Nephron progenitor cell (in vitro differentiated cells): ENCODE data around the gene HDGF.

Experiments used
- DNase-seq: peaks from one replicate; pipeline ENCODE4 v3.0.0; 2021
- H3K27ac Mint-ChIP-seq: 2 replicates; pipeline ENCODE4 v1.8.0; 2021; ENCODE audit warnings: mild to moderate bottlenecking, moderate library complexity, mixed read lengths
- H3K27me3 Mint-ChIP-seq: 2 replicates; pipeline ENCODE4 v1.8.0; 2021; ENCODE audit warnings: mild to moderate bottlenecking, low read depth, mixed read lengths; ENCODE audit not compliant: poor library complexity
- H3K36me3 Mint-ChIP-seq: 2 replicates; pipeline ENCODE4 v1.8.0; 2021; ENCODE audit warnings: low read depth, mixed read lengths
- H3K4me1 Mint-ChIP-seq: 2 replicates; pipeline ENCODE4 v1.8.0; 2021; ENCODE audit warnings: mixed read lengths
- H3K4me3 Mint-ChIP-seq: 2 replicates; pipeline ENCODE4 v1.8.0; 2021; ENCODE audit warnings: mild to moderate bottlenecking, moderate library complexity, mixed read lengths
- H3K9me3 Mint-ChIP-seq: 2 replicates; pipeline ENCODE4 v1.8.0; 2021; ENCODE audit warnings: mild to moderate bottlenecking, moderate library complexity, mixed read lengths
- TF ChIP-seq, protein P1 (sequence below): fragments of 200-600 bp; sonication (generic); IDR thresholded peaks from 2 replicates; pipeline ENCODE4 v1.5.0; 2021; ENCODE audit warnings: antibody characterized with exemption

HDGF gene

DNA sequence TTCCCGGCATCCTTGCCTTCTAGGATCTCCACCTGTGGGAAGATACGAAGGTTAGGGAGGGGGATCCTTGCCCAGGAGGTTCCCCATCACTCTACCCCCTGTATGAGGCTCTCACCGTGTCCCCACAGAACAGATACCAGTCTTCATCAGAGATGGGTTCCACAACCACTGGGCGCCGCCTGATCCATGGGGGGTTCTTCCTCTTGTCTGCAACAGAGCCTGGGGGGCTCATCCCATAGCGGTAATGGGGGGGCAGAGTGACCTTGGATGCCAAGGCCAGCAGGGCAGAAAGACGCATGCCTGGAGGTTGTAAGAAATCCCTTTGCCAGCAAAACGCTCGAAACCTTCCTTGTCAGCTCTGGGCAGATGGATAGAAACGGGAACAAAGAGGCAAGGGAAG is 13.1 kb downstream of the HDGF start:
- no peak for DNase-seq
- Mint-ChIP-seq H3K9me3 (no peaks in the 10 kb centered on the region), H3K36me3 (peaks cover 29% of the 10 kb centered on the region), H3K27ac (no peak overlapping the region), H3K4me3 (peak overlapping the region; percentile 64), H3K4me1 (peaks cover 39% of the 10 kb centered on the region), H3K27me3 (no peaks in the 10 kb centered on the region)
- TF ChIP-seq, protein P1, sequence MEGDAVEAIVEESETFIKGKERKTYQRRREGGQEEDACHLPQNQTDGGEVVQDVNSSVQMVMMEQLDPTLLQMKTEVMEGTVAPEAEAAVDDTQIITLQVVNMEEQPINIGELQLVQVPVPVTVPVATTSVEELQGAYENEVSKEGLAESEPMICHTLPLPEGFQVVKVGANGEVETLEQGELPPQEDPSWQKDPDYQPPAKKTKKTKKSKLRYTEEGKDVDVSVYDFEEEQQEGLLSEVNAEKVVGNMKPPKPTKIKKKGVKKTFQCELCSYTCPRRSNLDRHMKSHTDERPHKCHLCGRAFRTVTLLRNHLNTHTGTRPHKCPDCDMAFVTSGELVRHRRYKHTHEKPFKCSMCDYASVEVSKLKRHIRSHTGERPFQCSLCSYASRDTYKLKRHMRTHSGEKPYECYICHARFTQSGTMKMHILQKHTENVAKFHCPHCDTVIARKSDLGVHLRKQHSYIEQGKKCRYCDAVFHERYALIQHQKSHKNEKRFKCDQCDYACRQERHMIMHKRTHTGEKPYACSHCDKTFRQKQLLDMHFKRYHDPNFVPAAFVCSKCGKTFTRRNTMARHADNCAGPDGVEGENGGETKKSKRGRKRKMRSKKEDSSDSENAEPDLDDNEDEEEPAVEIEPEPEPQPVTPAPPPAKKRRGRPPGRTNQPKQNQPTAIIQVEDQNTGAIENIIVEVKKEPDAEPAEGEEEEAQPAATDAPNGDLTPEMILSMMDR, result no peak

DNA sequence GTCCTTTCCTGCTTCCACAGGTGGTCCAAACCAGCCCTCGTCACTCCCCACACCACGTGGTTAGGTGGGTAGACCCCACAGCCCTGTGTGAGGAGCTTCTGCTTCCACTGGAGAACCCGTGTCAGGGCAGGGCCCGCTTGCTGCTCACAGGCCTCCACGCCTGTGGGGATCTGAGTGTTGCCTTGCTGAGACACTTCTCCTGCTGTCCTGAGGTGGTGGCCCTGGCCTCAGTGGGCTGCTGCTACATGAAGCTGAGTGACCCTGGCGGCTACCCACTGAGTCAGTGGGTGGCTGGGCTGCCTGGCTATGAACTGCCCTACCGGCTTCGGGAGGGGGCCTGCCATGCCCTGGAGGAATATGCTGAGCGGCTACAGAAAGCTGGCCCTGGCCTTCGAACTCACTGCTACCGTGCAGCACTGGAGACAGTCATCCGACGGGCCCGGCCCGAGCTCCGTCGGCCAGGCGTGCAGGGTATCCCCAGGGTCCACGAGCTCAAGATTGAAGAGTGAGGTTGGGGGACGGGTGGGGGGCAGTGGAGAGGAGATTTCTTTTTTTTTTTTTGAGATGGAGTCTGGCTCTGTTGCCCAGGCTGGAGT is 17.4 kb downstream of the HDGF start:
- DNase-seq, result no peak
- TF ChIP-seq, protein P1, result no peak
- no peaks in the 10 kb centered on the region for H3K9me3 Mint-ChIP-seq
- H3K4me1 Mint-ChIP-seq, result peaks cover 23% of the 10 kb centered on the region
- no peak overlapping the region for H3K4me3 Mint-ChIP-seq
- no peaks in the 10 kb centered on the region for H3K27me3 Mint-ChIP-seq
- H3K36me3 Mint-ChIP-seq, result peaks cover 22% of the 10 kb centered on the region
- no peak overlapping the region for H3K27ac Mint-ChIP-seq

DNA sequence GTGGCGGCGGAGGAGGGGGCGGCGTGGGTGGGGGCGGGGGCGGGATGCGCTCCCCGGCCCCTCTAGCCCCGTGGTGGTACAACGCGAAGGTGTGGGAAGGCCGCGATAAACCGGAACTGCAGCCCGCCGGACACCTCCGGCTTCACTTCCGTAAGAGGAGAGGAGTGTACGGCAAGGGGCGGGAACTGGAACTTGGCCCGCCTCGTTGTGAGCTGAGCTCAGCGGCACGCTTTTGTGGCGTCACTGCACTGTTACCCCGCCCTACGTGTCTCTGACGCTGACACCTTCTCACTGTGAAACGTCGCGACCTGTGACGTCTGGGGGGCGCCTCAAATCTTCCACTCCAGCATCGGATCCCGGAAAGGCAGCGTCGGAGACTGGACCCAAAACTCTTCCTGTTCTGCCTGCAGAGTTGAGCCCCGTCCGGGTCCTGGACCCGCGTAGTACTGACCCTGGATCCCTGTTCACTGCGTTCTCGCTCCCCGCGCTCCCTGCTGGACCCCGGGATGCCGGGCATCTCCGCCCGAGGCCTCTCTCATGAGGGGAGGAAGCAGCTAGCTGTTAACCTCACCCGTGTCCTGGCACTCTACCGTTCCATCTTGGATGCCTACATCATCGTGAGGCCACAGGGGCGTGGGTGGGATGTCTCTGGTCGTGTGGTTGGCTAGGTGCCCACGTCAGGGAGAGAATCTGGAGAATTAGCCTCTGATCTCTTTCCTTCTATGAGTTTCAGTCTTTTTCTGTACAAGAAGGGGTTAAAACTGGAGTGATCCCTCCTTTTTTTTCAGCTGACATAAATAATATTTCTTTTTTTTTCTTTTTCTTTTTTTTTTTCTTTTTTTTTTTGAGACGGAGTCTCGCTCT is 22.6 kb downstream of the HDGF start, which contains the start of gene ISG20L2:
TSS of gene ISG20L2 (minus strand) at position 168 of the 864 bp plus-strand sequence. CDS start 1,114 bp downstream, outside the sequence.
- H3K27me3 Mint-ChIP-seq, result no peaks in the 10 kb centered on the region
- TF ChIP-seq, protein P1, result no peak
- peak within 1 kb of the TSS; percentile 99 for H3K27ac Mint-ChIP-seq
- H3K9me3 Mint-ChIP-seq, result no peaks in the 10 kb centered on the region
- peak; percentile 92 for DNase-seq
- peaks cover 17% of the 10 kb centered on the region for H3K36me3 Mint-ChIP-seq
- no peak within 1 kb of the TSS for H3K4me3 Mint-ChIP-seq
- peaks cover 27% of the 10 kb centered on the region for H3K4me1 Mint-ChIP-seq

DNA sequence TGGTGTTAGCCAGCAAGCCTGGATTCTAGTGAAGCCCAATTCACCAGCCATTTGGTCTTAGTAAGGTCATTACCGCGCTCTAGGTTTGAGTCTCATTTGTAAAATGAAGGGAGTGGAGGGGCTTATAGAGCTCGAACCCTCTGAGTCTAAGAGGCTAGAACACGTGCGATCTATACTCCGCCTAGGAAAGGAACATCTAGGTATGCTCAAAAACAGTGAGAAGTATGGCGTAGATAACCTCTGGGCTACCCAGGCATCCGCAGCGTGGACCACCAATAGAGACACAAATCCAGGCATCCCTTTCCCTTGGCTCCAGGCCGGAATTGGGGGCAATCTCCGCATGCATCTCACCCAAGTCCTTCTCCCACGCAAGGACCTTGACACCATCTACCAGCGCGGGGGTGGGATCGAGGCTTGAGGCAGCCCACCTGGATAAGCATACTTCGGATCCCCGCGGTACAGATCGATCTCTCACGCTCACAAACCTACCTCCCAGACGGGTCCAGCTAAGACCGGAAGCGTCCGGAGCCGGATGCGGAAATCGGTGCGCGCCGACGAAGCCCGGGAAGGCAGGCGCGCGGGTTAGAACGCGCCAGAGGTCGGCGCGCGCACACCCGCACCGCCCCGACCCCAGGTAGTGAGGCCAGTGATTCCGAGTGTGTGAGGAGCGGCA is 23.4 kb downstream of the HDGF start, which contains the start of gene METTL25B:
TSS of gene METTL25B (plus strand) at position 544 of the 673 bp plus-strand sequence. CDS start 636 bp downstream, outside the sequence.
- Mint-ChIP-seq H3K4me3 (no peak within 1 kb of the TSS), H3K36me3 (peaks cover 23% of the 10 kb centered on the region), H3K27me3 (no peaks in the 10 kb centered on the region), H3K9me3 (no peaks in the 10 kb centered on the region), H3K27ac (peak within 1 kb of the TSS; percentile 99), H3K4me1 (peaks cover 33% of the 10 kb centered on the region)
- TF ChIP-seq, protein P1, result no peak
- DNase-seq, result peak; percentile 78

DNA sequence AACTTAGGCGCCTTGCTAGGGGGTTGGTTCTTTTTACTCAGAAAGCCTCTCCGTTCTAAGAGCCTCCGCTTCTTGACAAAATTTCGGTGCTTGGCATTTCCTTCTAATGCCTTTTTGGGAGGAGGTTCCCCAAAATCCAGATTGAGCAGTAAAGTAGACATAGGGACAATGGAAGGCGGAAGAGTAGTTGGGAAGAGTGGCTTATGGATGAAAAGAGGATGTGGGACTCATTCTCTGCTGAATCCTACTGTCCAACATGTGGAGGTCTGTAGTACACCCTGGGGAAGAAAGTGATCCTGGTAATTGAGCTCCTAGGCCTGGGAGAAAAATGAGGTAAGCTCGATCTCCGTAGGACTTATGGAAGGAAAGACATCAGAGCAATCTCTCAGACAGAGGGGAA is 24.0 kb downstream of the HDGF start:
- Mint-ChIP-seq H3K27ac (peak overlapping the region; percentile 99), H3K4me3 (no peak overlapping the region), H3K36me3 (peaks cover 23% of the 10 kb centered on the region), H3K9me3 (no peaks in the 10 kb centered on the region), H3K27me3 (no peaks in the 10 kb centered on the region), H3K4me1 (peaks cover 33% of the 10 kb centered on the region)
- DNase-seq, result no peak
- TF ChIP-seq, protein P1, result no peak
